SH-SY5Y (cell line): Measurements from ENCODE around the gene PRKAG3.

ENCODE experiments used
- GATA2 ChIP-seq: IDR thresholded peaks from 2 replicates; pipeline ENCODE4 v1.6.1; 2011; ENCODE audit warnings: mild to moderate bottlenecking, low read depth, low read length
- GATA3 ChIP-seq: IDR thresholded peaks from 2 replicates; pipeline ENCODE4 v1.6.1; 2011; ENCODE audit warnings: low read depth, mild to moderate bottlenecking, low read length, moderate library complexity

- TF ChIP-seq GATA2 = no peak
- no peak for TF ChIP-seq GATA3
These were observed 10.7 kb downstream of the PRKAG3 start for GRCh38 chr2:218820746-218821369.
